ENCODE measurements around the gene ZNF350. TPM values are rescaled to one million over a fixed set of nuclear protein-coding genes. Genes with fewer than 3 reads are reported as not detected.
"Not testable (repeated sequence)": the region's sequence is repeated elsewhere in the genome, so short reads cannot be mapped to it uniquely, and the experiment has no call there.

ZNF350 gene
- polyA plus RNA-seq, 3 donors from 2014 or later = 15.3 to 23.1 (median 22.6) TPM

GRCh38 chr19:51959791-51960190, 26.8 kb downstream of the ZNF350 start:
- H3K27ac Mint-ChIP-seq = no peak overlapping the region
- H3K4me1 Mint-ChIP-seq = no peaks in the 10 kb centered on the region
- H3K27me3 Mint-ChIP-seq (ENCODE audit: low read depth in 3 of 3) = peaks cover 2 to 5% (median 5%) of the 10 kb centered on the region in 3 donors
- H3K4me3 Mint-ChIP-seq = no peak overlapping the region
- peaks cover 61 to 98% (median 92%) of the 10 kb centered on the region in 6 donors for H3K9me3 Mint-ChIP-seq
- DNase-seq = no peak
- H3K36me3 Mint-ChIP-seq = peaks cover 45 to 58% (median 58%) of the 10 kb centered on the region in 3 donors

GRCh38 chr19:51957846-51958245, 28.8 kb downstream of the ZNF350 start:
- not testable (repeated sequence) for H3K27ac Mint-ChIP-seq; DNase-seq; H3K4me3 Mint-ChIP-seq; H3K4me1 Mint-ChIP-seq; H3K27me3 Mint-ChIP-seq (ENCODE audit: low read depth in 3 of 3)
- H3K36me3 Mint-ChIP-seq = peaks cover 27 to 49% (median 43%) of the 10 kb centered on the region in 3 donors
- peaks cover 56 to 93% (median 86%) of the 10 kb centered on the region in 6 donors for H3K9me3 Mint-ChIP-seq

GRCh38 chr19:51948975-51949374, 37.7 kb downstream of the ZNF350 start:
- Mint-ChIP-seq H3K27me3 (ENCODE audit: low read depth in 3 of 3) (peaks cover 2 to 7% (median 4%) of the 10 kb centered on the region in 3 donors), H3K4me1 (no peaks in the 10 kb centered on the region), H3K36me3 (peaks cover 27 to 39% (median 35%) of the 10 kb centered on the region in 3 donors), H3K9me3 (peaks cover 54 to 90% (median 86%) of the 10 kb centered on the region in 6 donors), H3K4me3 (no peak overlapping the region), H3K27ac (no peak overlapping the region)
- no peak for DNase-seq

GRCh38 chr19:51946602-51947001, 40.0 kb downstream of the ZNF350 start:
- Mint-ChIP-seq H3K36me3 (peaks cover 46 to 58% (median 54%) of the 10 kb centered on the region in 3 donors), H3K27me3 (ENCODE audit: low read depth in 3 of 3) (peaks cover 2 to 5% (median 4%) of the 10 kb centered on the region in 3 donors), H3K4me1 (no peaks in the 10 kb centered on the region), H3K4me3 (no peak overlapping the region), H3K27ac (no peak overlapping the region), H3K9me3 (peaks cover 71 to 98% (median 97%) of the 10 kb centered on the region in 6 donors)
- DNase-seq = no peak

- H3K27me3 Mint-ChIP-seq (ENCODE audit: low read depth in 3 of 3) = peaks cover 0 to 5% (median 1%) of the 10 kb centered on the region in 3 donors
- peaks cover 0 to 2% of the 10 kb centered on the region in 2 donors for H3K4me1 Mint-ChIP-seq
- H3K9me3 Mint-ChIP-seq = peaks cover 73 to 98% (median 97%) of the 10 kb centered on the region in 6 donors
- no peak overlapping the region for H3K27ac Mint-ChIP-seq
- H3K4me3 Mint-ChIP-seq = peak overlapping the region in 1 of 5 donors; percentile 33
- peaks cover 61 to 67% (median 65%) of the 10 kb centered on the region in 3 donors for H3K36me3 Mint-ChIP-seq
- no peak for DNase-seq
Measured at GRCh38 chr19:51944798-51945552, 41.7 kb downstream of the ZNF350 start.

GRCh38 chr19:51938936-51939335, 47.7 kb downstream of the ZNF350 start:
- Mint-ChIP-seq H3K4me3 (no peak overlapping the region), H3K4me1 (peaks cover 0 to 2% of the 10 kb centered on the region in 2 donors), H3K36me3 (peaks cover 90 to 100% (median 98%) of the 10 kb centered on the region in 3 donors), H3K9me3 (peaks cover 52 to 96% (median 81%) of the 10 kb centered on the region in 6 donors), H3K27me3 (ENCODE audit: low read depth in 3 of 3) (peaks cover 0 to 3% (median 0%) of the 10 kb centered on the region in 3 donors), H3K27ac (no peak overlapping the region)
- no peak for DNase-seq

GRCh38 chr19:51931921-51932320, 54.7 kb downstream of the ZNF350 start:
- H3K27ac Mint-ChIP-seq = no peak overlapping the region
- H3K27me3 Mint-ChIP-seq (ENCODE audit: low read depth in 3 of 3) = peaks cover 0 to 2% (median 1%) of the 10 kb centered on the region in 3 donors
- DNase-seq = no peak
- H3K4me1 Mint-ChIP-seq = peaks cover 21 to 40% of the 10 kb centered on the region in 2 donors
- no peak overlapping the region for H3K4me3 Mint-ChIP-seq
- H3K9me3 Mint-ChIP-seq = peaks cover 14 to 39% (median 27%) of the 10 kb centered on the region in 6 donors
- H3K36me3 Mint-ChIP-seq = peaks cover 56 to 79% (median 67%) of the 10 kb centered on the region in 3 donors

- peaks cover 18 to 48% (median 35%) of the 10 kb centered on the region in 6 donors for H3K9me3 Mint-ChIP-seq
Measured at GRCh38 chr19:51927859-51928258, 58.8 kb downstream of the ZNF350 start.

GRCh38 chr19:51926784-51927741, 59.6 kb downstream of the ZNF350 start, which contains the start of gene ZNF613:
Gene ZNF613, plus strand, starts transcription at chr19:51927472. Its CDS starts 8,749 bp downstream, at chr19:51936221.
- peaks cover 35 to 41% (median 39%) of the 10 kb centered on the region in 3 donors for H3K36me3 Mint-ChIP-seq
- H3K4me3 Mint-ChIP-seq = peak within 1 kb of the TSS; percentile 92 to 100 (median 96)
- peaks cover 23 to 55% (median 42%) of the 10 kb centered on the region in 6 donors for H3K9me3 Mint-ChIP-seq

More at GRCh38 chr19:51927859-51928258, 58.8 kb downstream of the ZNF350 start:
- H3K36me3 Mint-ChIP-seq = peaks cover 35 to 47% (median 40%) of the 10 kb centered on the region in 3 donors
- H3K4me3 Mint-ChIP-seq = peak overlapping the region; percentile 92 to 100 (median 96)
- H3K4me1 Mint-ChIP-seq = peaks cover 28 to 47% of the 10 kb centered on the region in 2 donors
- no peak for DNase-seq
- peak overlapping the region; percentile 89 to 99 (median 94) for H3K27ac Mint-ChIP-seq
- H3K27me3 Mint-ChIP-seq (ENCODE audit: low read depth in 3 of 3) = peaks cover 2 to 7% (median 5%) of the 10 kb centered on the region in 3 donors

GRCh38 chr19:51926426-51926783, 60.2 kb downstream of the ZNF350 start:
- H3K27me3 Mint-ChIP-seq (ENCODE audit: low read depth in 3 of 3) = peaks cover 2 to 9% (median 5%) of the 10 kb centered on the region in 3 donors
- peak overlapping the region; percentile 92 to 100 (median 96) for H3K4me3 Mint-ChIP-seq
- H3K9me3 Mint-ChIP-seq = peaks cover 30 to 56% (median 44%) of the 10 kb centered on the region in 6 donors
- no peak for DNase-seq
- H3K4me1 Mint-ChIP-seq = peaks cover 28 to 42% of the 10 kb centered on the region in 2 donors
- peaks cover 33 to 35% (median 34%) of the 10 kb centered on the region in 3 donors for H3K36me3 Mint-ChIP-seq
- peak overlapping the region; percentile 89 to 99 (median 94) for H3K27ac Mint-ChIP-seq

More at GRCh38 chr19:51926784-51927741, 59.6 kb downstream of the ZNF350 start, which contains the start of gene ZNF613:
- peak; percentile 79 to 84 (median 83) for DNase-seq
- Mint-ChIP-seq H3K27ac (peak within 1 kb of the TSS; percentile 89 to 99 (median 94)), H3K4me1 (peaks cover 28 to 47% of the 10 kb centered on the region in 2 donors), H3K27me3 (ENCODE audit: low read depth in 3 of 3) (peaks cover 2 to 9% (median 5%) of the 10 kb centered on the region in 3 donors)

GRCh38 chr19:51921949-51922348, 64.7 kb downstream of the ZNF350 start:
- Mint-ChIP-seq H3K9me3 (peaks cover 59 to 98% (median 78%) of the 10 kb centered on the region in 6 donors), H3K36me3 (peaks cover 3 to 30% (median 21%) of the 10 kb centered on the region in 3 donors), H3K4me3 (no peak overlapping the region), H3K4me1 (peaks cover 7 to 8% of the 10 kb centered on the region in 2 donors), H3K27me3 (ENCODE audit: low read depth in 3 of 3) (peaks cover 0 to 12% (median 5%) of the 10 kb centered on the region in 3 donors), H3K27ac (peak overlapping the region in 1 of 6 donors; percentile 58)
- DNase-seq = no peak

GRCh38 chr19:51919606-51920005, 67.0 kb downstream of the ZNF350 start:
- peaks cover 69 to 98% (median 89%) of the 10 kb centered on the region in 6 donors for H3K9me3 Mint-ChIP-seq
- DNase-seq = no peak
- H3K4me1 Mint-ChIP-seq = no peaks in the 10 kb centered on the region
- H3K27ac Mint-ChIP-seq = no peak overlapping the region
- peaks cover 5 to 31% (median 20%) of the 10 kb centered on the region in 3 donors for H3K36me3 Mint-ChIP-seq
- no peak overlapping the region for H3K4me3 Mint-ChIP-seq
- peaks cover 2 to 10% (median 6%) of the 10 kb centered on the region in 3 donors for H3K27me3 Mint-ChIP-seq (ENCODE audit: low read depth in 3 of 3)

- Mint-ChIP-seq H3K27ac (no peak overlapping the region), H3K36me3 (peaks cover 11 to 28% (median 24%) of the 10 kb centered on the region in 3 donors), H3K27me3 (ENCODE audit: low read depth in 3 of 3) (peaks cover 2 to 8% (median 7%) of the 10 kb centered on the region in 3 donors), H3K4me1 (no peaks in the 10 kb centered on the region), H3K4me3 (no peak overlapping the region), H3K9me3 (peaks cover 56 to 92% (median 73%) of the 10 kb centered on the region in 6 donors)
- DNase-seq = no peak
Measured at GRCh38 chr19:51916167-51916566, 70.5 kb downstream of the ZNF350 start.

All from immature natural killer cell (primary cell).